Ramos (cell line): ENCODE data around the gene CHRND.
"Not testable (repeated sequence)": the region's sequence is repeated elsewhere in the genome, so short reads cannot be mapped to it uniquely, and the experiment has no call there.

Experiments
- in situ Hi-C: fragments of 300-500 bp; cut with MboI; formaldehyde crosslinking; loops from one replicate; pipeline ENCODE4 v1.14.3; 2022; ENCODE audit warnings: low sequenced_read_pairs; ENCODE audit not compliant: unreplicated experiment

CHRND gene

GRCh38 chr2:232523682-232524597 is 2.0 kb upstream of the CHRND start:
- in situ Hi-C loops: loop anchor here (10.0 kb wide), 1 partner anchor 619 kb away; no protein-coding TSS in a partner anchor

DNA sequence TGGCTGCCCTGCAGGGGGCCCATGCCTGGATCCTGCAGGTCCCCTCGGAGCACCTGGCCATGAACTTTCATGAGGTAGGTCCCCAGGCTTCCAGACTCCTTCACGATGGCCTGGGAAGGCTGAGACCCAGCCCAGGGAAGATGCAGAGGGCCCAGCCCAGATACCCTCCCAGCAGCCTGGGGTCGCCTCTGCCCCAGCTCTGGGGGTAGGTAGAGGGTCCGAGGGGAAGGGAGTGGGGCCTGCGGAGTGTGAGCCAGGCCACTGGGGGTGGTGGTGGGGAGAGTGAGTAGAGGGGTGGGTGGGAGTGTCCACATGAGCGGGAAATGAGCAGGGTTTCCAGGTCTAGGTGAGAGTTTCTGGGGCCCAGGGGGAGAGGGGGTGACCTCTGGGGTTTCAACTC is 1.2 kb upstream of the CHRND start:
- in situ Hi-C loops: loop anchor here (5.0 to 10.0 kb wide), 2 partner anchors 82 to 620 kb away; no protein-coding TSS in a partner anchor

- in situ Hi-C loops: loop anchor here (5.0 to 10.0 kb wide), 2 partner anchors 83 to 620 kb away; no protein-coding TSS in a partner anchor
Observed at GRCh38 chr2:232525199-232525598, 761 bp upstream of the CHRND start.

DNA sequence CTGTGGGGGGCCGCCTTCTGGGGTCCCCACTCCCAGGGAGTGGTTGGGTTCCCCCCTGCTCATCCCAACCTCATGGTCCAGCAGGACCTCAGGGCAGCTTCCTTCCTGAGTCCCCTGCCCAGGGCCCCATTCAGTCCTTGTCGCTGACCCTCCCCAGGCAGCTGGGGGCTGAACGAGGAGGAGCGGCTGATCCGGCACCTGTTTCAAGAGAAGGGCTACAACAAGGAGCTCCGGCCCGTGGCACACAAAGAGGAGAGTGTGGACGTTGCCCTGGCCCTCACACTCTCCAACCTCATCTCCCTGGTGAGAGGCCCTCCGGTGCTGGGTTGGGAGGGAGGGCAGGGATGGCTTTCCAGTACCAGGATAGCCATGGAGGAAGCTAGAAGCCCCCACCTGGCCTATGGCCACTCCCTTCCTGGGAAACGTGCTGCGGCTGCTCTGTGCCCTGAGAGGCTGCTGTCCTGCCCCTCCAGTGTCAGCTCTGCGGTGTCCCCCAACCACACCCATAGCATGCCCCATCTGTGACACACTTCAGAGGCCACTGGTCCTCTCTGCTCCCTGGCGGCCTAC is 497 bp downstream of the CHRND start:
- in situ Hi-C loops: loop anchor here (5.0 to 10.0 kb wide), 2 partner anchors 84 to 622 kb away; no protein-coding TSS in a partner anchor

DNA sequence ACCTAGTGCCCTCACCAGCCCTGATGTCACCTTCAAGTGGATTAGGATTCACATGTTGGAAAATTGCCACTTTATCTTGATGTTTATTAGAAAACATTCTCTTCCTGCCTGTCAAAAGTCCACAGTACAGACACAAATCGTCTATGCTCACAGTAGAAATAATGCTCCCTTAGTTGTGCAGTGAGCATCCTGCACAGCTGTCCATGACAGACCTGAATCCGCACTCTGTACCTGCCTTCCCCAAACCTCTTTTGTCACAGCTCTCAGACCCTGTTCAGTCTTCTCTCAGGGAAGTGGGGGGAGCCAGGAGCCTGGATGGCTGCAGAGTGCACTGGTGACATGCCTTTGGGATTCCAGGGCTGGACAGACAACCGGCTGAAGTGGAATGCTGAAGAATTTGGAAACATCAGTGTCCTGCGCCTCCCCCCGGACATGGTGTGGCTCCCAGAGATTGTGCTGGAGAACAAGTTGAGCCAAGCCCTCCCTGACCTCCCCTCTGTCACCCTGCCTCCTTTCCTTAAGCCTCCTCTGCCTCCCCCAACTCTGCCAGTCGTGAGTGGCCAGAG is 2.0 kb downstream of the CHRND start:
- in situ Hi-C loops: loop anchor here (5.0 to 10.0 kb wide), 2 partner anchors 86 to 623 kb away; no protein-coding TSS in a partner anchor

GRCh38 chr2:232528746-232529460 is 2.9 kb downstream of the CHRND start:
- in situ Hi-C loops: loop anchor here (5.0 to 10.0 kb wide), 2 partner anchors 87 to 624 kb away; no protein-coding TSS in a partner anchor

DNA sequence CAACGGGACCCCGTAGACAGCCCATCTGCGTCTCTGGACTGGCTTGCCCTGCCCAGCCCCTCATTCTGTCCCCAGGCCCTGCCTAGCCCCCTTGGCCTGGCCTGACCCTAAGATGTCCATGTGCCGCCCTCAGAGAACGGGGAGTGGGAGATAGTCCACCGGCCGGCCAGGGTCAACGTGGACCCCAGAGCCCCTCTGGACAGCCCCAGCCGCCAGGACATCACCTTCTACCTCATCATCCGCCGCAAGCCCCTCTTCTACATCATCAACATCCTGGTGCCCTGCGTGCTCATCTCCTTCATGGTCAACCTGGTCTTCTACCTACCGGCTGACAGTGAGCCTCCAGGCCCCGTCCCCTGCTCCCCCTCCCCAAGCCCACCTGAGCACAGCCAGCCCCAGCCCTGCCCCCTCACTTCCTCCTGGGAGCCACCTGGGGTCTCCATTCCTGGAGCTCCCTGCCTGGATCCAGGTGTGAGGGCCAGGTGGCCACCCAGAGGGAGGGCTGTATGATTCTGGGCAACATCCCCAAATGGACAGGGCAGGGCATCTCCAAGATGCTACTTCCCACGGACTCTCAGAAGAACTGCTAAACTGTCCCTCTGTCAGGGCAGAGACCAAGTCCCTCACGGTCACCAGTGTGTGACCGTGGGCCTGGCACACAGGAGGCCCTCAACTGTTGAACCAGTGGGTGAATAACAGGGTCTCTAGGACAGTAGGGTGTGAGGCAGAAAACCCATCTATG is 4.0 kb downstream of the CHRND start:
- in situ Hi-C loops: loop anchor here (5.0 to 10.0 kb wide), 2 partner anchors 88 to 625 kb away; no protein-coding TSS in a partner anchor

GRCh38 chr2:232530626-232531260 is 4.8 kb downstream of the CHRND start:
- in situ Hi-C loops: no loop called here

DNA sequence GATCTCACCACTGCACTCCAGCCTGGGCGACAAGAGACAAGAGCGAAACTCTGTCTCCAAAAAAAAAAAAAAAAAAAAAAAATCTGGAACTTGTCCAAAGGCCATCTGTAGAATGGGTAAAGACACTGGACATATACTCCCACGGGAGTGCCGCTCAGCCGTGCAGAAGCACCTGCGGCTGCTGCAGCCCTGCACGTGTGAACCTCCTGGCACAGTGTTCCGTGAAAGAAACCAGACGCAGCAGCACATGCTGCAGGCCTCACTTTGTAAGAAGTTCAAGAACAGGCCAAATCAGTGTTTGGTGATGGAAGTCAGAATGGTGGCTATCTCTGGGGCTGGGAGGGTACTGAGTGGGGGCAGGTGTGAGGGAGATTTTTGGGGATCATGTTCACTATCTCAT is 6.5 kb downstream of the CHRND start:
- in situ Hi-C loops: no loop called here

DNA sequence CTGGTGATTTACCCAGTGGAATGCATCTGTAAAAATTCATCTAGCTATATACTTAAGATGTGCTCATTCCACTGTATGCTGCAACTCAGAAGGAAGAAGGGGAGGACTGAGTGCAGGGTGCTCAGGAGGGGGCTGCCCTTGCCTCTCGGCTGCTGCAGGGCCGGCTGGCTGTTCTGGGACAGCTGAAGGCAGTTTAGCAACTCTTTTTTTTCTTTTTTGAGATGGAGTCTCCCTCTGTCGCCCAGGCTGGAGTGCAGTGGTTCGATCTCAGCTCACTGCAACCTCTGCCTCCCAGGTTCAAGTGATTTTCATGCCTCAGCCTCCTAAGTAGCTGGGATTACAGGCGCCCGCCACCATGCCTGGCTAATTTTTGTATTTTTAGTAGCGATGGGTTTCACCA is 6.9 kb downstream of the CHRND start:
- in situ Hi-C loops: not testable (repeated sequence)

DNA sequence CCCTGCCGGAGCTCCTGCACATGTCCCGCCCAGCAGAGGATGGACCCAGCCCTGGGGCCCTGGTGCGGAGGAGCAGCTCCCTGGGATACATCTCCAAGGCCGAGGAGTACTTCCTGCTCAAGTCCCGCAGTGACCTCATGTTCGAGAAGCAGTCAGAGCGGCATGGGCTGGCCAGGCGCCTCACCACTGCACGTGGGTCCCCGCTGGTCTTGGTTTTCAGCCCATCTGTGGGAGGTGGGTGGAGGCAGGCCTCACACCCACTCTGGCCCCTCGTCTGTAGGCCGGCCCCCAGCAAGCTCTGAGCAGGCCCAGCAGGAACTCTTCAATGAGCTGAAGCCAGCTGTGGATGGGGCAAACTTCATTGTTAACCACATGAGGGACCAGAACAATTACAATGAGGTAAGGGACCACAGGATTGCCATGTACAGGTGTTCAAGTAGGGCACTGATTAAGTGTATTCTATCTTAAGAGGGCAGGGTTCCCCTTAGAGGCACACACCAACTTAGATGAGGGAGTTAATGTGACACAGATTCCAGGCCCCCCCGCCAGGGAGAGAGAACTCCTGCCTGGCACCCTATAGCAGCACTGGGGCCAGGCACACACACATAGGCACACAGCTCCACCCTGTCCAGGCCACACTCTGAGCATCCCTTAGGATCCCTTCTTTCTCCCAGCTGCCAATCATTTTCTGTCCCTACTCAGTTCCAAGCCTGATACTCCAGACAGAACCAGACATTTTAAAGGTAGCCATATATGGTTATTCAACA is 8.2 kb downstream of the CHRND start:
- in situ Hi-C loops: no loop called here

GRCh38 chr2:232534940-232535651 is 9.1 kb downstream of the CHRND start:
- in situ Hi-C loops: no loop called here

DNA sequence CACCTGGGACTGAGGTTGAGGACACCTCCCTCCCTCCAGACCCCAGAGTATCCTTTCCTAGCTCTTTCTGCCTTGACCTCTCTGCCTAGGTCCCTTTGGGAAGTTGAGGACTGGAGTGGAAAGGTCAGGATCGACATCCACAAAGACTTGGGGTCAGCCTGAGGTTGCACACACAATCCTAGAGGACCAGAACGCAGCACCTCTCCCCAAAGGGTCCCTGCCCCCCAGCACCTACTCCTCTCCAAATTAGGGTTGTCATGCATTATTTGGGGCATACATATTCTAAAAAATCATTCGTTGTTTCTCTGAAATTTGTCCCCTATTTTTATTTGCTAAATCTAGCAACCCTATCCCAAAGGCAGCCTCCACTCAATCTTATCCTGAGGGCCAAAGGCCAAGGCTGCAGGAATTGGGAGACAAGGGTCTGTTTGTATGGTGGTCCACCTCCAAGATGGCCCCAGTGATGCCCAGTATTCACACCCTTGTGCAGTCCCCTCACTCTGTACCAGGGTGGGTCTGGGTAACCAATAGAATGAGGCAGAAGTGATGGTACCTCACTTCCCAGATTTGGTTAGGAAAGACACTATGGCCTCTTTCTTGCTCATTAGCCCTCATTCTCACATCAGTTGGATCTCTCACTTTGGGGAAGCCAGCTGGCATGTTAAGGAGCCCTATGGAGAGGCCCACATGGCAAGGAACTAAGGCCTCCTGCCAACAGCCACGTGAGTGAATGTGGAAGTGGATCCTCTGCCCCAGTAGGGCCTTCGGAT is 10.0 kb downstream of the CHRND start:
- in situ Hi-C loops: no loop called here

DNA sequence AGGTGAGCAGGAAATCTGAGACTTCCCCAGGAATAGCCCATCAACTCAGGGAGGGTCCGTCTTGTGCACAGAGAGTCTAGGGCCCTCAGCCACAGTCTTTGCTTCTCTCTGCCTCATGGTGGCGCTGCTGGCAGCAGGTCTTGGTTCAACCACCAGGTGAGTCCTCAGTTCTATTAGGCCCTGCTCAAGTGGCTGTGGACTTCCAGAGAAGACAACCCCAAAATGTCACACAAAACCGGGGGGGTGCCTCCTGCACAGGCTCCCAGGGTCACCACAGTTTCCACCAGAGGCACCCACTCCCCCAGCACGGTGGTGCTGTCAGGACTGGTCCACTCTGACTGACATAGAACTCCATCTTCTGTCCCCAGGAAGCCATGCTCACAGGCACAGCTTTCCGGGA is 11.1 kb downstream of the CHRND start:
- in situ Hi-C loops: no loop called here

- in situ Hi-C loops: no loop called here
Observed at GRCh38 chr2:232537499-232537898, 11.5 kb downstream of the CHRND start.

DNA sequence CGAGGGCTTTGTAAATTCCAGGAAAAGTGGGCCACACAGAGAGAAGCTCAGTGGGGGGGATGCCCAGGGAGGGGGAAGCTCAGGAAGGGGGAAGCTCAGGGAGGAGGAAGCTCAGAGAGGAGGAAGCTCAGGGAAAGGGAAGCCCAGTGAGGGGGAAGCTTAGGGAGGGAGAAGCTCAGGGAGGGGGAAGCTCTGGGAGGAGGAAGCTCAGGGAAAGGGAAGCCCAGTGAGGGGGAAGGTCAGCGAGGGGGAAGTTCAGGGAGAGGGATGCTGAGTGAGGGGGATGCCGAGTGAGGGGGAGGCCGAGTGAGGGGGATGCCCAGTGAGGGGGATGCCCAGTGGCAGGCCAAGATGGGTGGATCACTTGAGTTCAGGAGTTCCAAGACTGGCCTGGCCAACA is 12.7 kb downstream of the CHRND start:
- in situ Hi-C loops: no loop called here
